ENCODE results near the gene COX6A1. TPM values are rescaled to one million over a fixed set of nuclear protein-coding genes. Genes with fewer than 3 reads are reported as not detected.
A peak's percentile ranks its signal among the peaks of the same experiment; 100 is the strongest.

Gene COX6A1
- total and polyA plus RNA-seq, 2 experiments from 2014 or later: 422 to 1,484 TPM

GRCh38 chr12:120425797-120426196, 12.1 kb upstream of the COX6A1 start:
- no peaks in the 10 kb centered on the region for H3K79me2 ChIP-seq (replicated peaks; ENCODE audit: insufficient read depth)
- peaks cover 9% of the 10 kb centered on the region for H3K27me3 Mint-ChIP-seq (ENCODE audit: insufficient read depth, low read depth, poor library complexity)
- no peak for DNase-seq (ENCODE audit: low spot score)
- TF ChIP-seq EZH2phosphoT487 (IDR thresholded peaks at IDR 0.05; ENCODE audit: unreplicated experiment) (no peak), ZNF331 (CRISPR knock-in tag; IDR thresholded peaks at IDR 0.05; ENCODE audit: low read depth) (no peak), STAT1 (IDR thresholded peaks at IDR 0.05; ENCODE audit: unreplicated experiment) (no peak), EZH2 (IDR thresholded peaks at IDR 0.05; ENCODE audit: low read depth, unreplicated experiment) (no peak), ZNF462 (CRISPR knock-in tag; IDR thresholded peaks at IDR 0.05) (no peak), JUNB (IDR thresholded peaks at IDR 0.05; ENCODE audit: unreplicated experiment) (no peak), CTCF (conservative IDR thresholded peaks at IDR 0.05; ENCODE audit: low read depth in 2 of 2) (no peak), POLR2AphosphoS5 (IDR thresholded peaks at IDR 0.05; ENCODE audit: low read depth) (no peak)
- H3K9me2 ChIP-seq (ENCODE audit: insufficient read depth): 0 out of 2 replicates have a peak, but pooled peaks cover 2% of the 10 kb centered on the region
- peaks cover 4% of the 10 kb centered on the region; the same call in 2 of the 3 replicates for H3K9me3 Mint-ChIP-seq
- H3K4me2 ChIP-seq: no peak overlapping the region
- no peak overlapping the region for H3K27ac ChIP-seq (ENCODE audit: low read depth)
- 0 out of 2 replicates have a peak, but pooled peaks cover 2% of the 10 kb centered on the region for H3F3A ChIP-seq (replicated peaks; ENCODE audit: low read depth)
- H3K36me3 ChIP-seq (ENCODE audit: insufficient read depth): no peaks in the 10 kb centered on the region
- peaks cover 11% of the 10 kb centered on the region for H3K4me1 Mint-ChIP-seq
- H2AFZ ChIP-seq: peak overlapping the region; percentile 91
- H4K20me1 ChIP-seq (replicated peaks; ENCODE audit: insufficient read depth): no peaks in the 10 kb centered on the region
- H3K36me3 Mint-ChIP-seq (ENCODE audit: low read depth): no peaks in the 10 kb centered on the region
- no peaks in the 10 kb centered on the region for H3K27me3 ChIP-seq (ENCODE audit: insufficient read depth)
- H3K27ac Mint-ChIP-seq: no peak overlapping the region
- H3K4me1 ChIP-seq (ENCODE audit: insufficient read depth): 0 out of 2 replicates have a peak, but pooled peaks cover 4% of the 10 kb centered on the region
- ATAC-seq: no peak
- no peak overlapping the region for H3K4me3 ChIP-seq
- H3K4me3 Mint-ChIP-seq: no peak overlapping the region
